ENCODE data around the gene UPF2. TPM values are rescaled to one million over a fixed set of nuclear protein-coding genes. Genes with fewer than 3 reads are reported as not detected.

Gene UPF2
- total RNA-seq, 3 donors from 2014 or later (not counting 1 experiment from before 2014, with no cell fraction given) = 29.3 to 33.2 (median 30.1) TPM

GRCh38 chr10:11933577-11934223 lies 108.9 kb downstream of the UPF2 start:
- Histone ChIP-seq H3K36me3 (ENCODE audit: control insufficient read depth, insufficient read depth, low read length) (peaks cover 57% of the 10 kb centered on the region), H3K27ac (ENCODE audit: low read length) (no peak overlapping the region), H3K4me3 (ENCODE audit: low read length) (no peak overlapping the region), H3K27me3 (ENCODE audit: control insufficient read depth, insufficient read depth, low read length) (no peaks in the 10 kb centered on the region), H3K9me3 (ENCODE audit: control insufficient read depth, insufficient read depth, low read length) (no peaks in the 10 kb centered on the region), H3K4me1 (ENCODE audit: control insufficient read depth, insufficient read depth, low read length) (no peaks in the 10 kb centered on the region)
- no peak for TF ChIP-seq CTCF (IDR thresholded peaks at IDR 0.05)
- ATAC-seq (no peak), DNase-seq (no peak)
- intact Hi-C loops (cut with micrococcal nuclease) = no loop called here
- Mint-ChIP-seq H3K27ac (peak overlapping the region in 1 of 2 donors; percentile 16), H3K27me3 (ENCODE audit: low read depth in 2 of 2) (no peaks in the 10 kb centered on the region), H3K4me3 (no peak overlapping the region), H3K4me1 (no peaks in the 10 kb centered on the region), H3K9me3 (no peaks in the 10 kb centered on the region), H3K36me3 (peaks cover 43% of the 10 kb centered on the region)
- 100% methylated on average over 2 of the region's 3 CpGs for WGBS (ENCODE audit: insufficient coverage)

- Mint-ChIP-seq H3K4me3 (no peak overlapping the region), H3K36me3 (peaks cover 41% of the 10 kb centered on the region), H3K27me3 (ENCODE audit: low read depth in 2 of 2) (no peaks in the 10 kb centered on the region), H3K9me3 (no peaks in the 10 kb centered on the region), H3K27ac (no peak overlapping the region), H3K4me1 (peaks cover 2 to 4% of the 10 kb centered on the region in 2 donors)
- Histone ChIP-seq H3K36me3 (ENCODE audit: control insufficient read depth, insufficient read depth, low read length) (peaks cover 74% of the 10 kb centered on the region), H3K27ac (ENCODE audit: low read length) (no peak overlapping the region), H3K27me3 (ENCODE audit: control insufficient read depth, insufficient read depth, low read length) (no peaks in the 10 kb centered on the region), H3K9me3 (ENCODE audit: control insufficient read depth, insufficient read depth, low read length) (no peaks in the 10 kb centered on the region), H3K4me1 (ENCODE audit: control insufficient read depth, insufficient read depth, low read length) (no peaks in the 10 kb centered on the region), H3K4me3 (ENCODE audit: low read length) (no peak overlapping the region)
- WGBS (ENCODE audit: insufficient coverage) = 100% methylated on average over 3 of the region's 4 CpGs
- intact Hi-C loops (cut with micrococcal nuclease) = no loop called here
- DNase-seq (no peak), ATAC-seq (no peak)
- TF ChIP-seq CTCF (IDR thresholded peaks at IDR 0.05) = no peak
These were observed 111.6 kb downstream of the UPF2 start for GRCh38 chr10:11931038-11931437.

- ATAC-seq (no peak), DNase-seq (no peak)
- Histone ChIP-seq H3K4me3 (ENCODE audit: low read length) (no peak overlapping the region), H3K9me3 (ENCODE audit: control insufficient read depth, insufficient read depth, low read length) (no peaks in the 10 kb centered on the region), H3K27ac (ENCODE audit: low read length) (no peak overlapping the region), H3K4me1 (ENCODE audit: control insufficient read depth, insufficient read depth, low read length) (no peaks in the 10 kb centered on the region), H3K27me3 (ENCODE audit: control insufficient read depth, insufficient read depth, low read length) (no peaks in the 10 kb centered on the region), H3K36me3 (ENCODE audit: control insufficient read depth, insufficient read depth, low read length) (peaks cover 75% of the 10 kb centered on the region)
- H3K4me1 Mint-ChIP-seq = peaks cover 5 to 8% of the 10 kb centered on the region in 2 donors
- 98% methylated on average over 8 of the region's 8 CpGs for WGBS (ENCODE audit: insufficient coverage)
- no peaks in the 10 kb centered on the region for H3K27me3 Mint-ChIP-seq (ENCODE audit: low read depth in 2 of 2)
- TF ChIP-seq CTCF (IDR thresholded peaks at IDR 0.05) = no peak
- H3K36me3 Mint-ChIP-seq = peaks cover 43% of the 10 kb centered on the region
- no peak overlapping the region for H3K4me3 Mint-ChIP-seq
- intact Hi-C loops (cut with micrococcal nuclease) = no loop called here
- H3K9me3 Mint-ChIP-seq = no peaks in the 10 kb centered on the region
- H3K27ac Mint-ChIP-seq = no peak overlapping the region
These were observed 112.2 kb downstream of the UPF2 start for GRCh38 chr10:11930312-11930978.
